LoVo (cell line): ENCODE data around the gene CRKL.

ENCODE experiments used
- DNase-seq: peaks from one replicate; pipeline ENCODE4 v3.0.0-alpha.2; 2016; ENCODE audit warnings: low spot score

Gene CRKL

GRCh38 chr22:20997536-20998257 lies 80.5 kb downstream of the CRKL start:
- no peak for DNase-seq

GRCh38 chr22:20998411-20999336 lies 81.5 kb downstream of the CRKL start:
- no peak for DNase-seq

- no peak for DNase-seq
These were observed 82.4 kb downstream of the CRKL start for GRCh38 chr22:20999350-21000206.

- DNase-seq, result no peak
These were observed 83.2 kb downstream of the CRKL start for GRCh38 chr22:21000207-21000986.

GRCh38 chr22:21000987-21001600 lies 83.9 kb downstream of the CRKL start:
- no peak for DNase-seq

- DNase-seq, result peak; percentile 96
These were observed 84.6 kb downstream of the CRKL start, which contains the start of gene THAP7 for GRCh38 chr22:21001601-21002325. Gene THAP7, minus strand, starts transcription at chr22:21002118. Its CDS starts 207 bp downstream, at chr22:21001911.
